GM18868 (cell line): ENCODE measurements around the gene PPFIBP2.
"Not testable (repeated sequence)": the region's sequence is repeated elsewhere in the genome, so short reads cannot be mapped to it uniquely, and the experiment has no call there.

Experiments
- ATAC-seq: cut with Tn5 transposase; IDR thresholded peaks from one replicate; pipeline ENCODE4 v1.9.1; 2021; ENCODE audit warnings: mild to moderate bottlenecking, moderate library complexity; ENCODE audit not compliant: unreplicated experiment

The PPFIBP2 gene

DNA sequence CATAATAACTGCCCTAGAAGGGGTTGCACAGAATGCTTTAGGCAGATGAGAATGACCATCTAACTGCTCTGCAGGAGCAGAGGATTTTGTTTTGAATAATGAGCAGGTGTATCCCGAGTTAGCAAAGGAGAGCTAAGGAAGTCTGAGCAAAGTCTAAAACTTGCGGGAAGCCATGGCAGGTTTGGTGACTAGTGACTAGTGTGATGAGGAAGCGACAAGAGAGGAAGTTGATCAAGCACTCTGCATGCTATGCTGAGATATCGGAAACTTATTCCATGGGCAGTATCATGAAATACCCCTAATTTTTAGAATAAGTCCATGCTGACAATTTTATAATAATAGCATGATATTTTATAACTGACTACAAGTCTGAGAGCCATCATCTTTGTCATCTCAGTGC is 15.6 kb upstream of the PPFIBP2 start:
- no peak for ATAC-seq

- no peak for ATAC-seq
Observed at GRCh38 chr11:7499081-7499480, 14.7 kb upstream of the PPFIBP2 start.

- no peak for ATAC-seq
Observed at GRCh38 chr11:7500251-7500650, 13.5 kb upstream of the PPFIBP2 start.

GRCh38 chr11:7501251-7501650 is 12.5 kb upstream of the PPFIBP2 start:
- ATAC-seq, result no peak

DNA sequence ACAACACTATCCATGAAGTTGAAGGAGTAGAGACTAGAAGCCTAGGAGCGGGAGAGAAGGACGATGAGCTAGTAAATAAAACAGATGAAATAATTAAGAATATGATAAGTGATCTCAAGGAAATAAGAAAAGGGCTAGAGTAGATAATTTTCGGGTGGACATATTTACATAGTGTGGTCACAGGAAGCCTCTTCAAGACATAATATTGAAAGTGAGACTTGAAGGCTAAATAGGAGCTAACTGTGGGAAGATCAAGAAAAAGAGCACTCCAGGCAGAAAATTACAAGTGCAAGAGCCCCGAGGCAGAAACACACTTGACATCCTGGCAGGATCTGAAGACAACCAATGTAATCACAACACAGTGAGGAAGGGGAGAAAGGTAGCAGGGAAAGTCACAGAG is 11.9 kb upstream of the PPFIBP2 start:
- ATAC-seq, result no peak

DNA sequence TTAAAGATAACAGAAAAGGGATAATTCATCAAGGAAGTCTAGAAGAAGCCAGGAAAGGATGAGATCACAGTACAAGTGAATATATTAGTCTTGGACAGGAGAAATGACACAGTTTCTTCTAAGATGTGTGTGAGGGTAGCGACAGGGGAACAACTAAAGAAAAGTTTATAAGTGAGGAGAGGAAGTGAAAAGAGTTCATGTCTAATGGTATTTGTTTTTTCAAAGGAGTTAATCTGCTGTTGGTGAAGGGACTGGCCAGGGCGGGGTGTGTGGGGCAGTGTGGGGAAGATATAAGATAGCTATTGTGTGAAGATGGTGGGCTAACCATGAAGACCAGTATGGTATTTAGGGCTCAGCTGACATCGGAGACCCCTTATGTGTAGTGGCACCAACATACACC is 7.6 kb upstream of the PPFIBP2 start:
- ATAC-seq, result peak; percentile 71

DNA sequence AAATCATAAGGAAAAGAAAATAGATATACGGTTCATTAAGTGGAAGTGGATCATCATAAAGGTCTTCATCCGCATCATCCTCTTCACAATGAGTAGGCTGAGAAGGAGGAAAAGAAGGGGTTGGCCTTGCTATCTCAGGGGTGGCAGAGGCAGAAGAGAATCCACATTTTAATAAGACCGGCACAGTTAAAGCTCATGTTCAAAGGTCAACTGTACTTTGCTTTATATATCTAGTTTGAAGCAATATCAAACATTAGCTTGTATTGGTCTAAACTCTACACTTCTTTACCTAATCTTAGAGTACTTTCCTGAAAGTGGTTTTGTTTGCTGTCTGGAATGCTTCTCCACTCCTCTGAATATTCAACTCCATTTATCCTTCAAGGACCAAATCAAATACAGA is 5.7 kb upstream of the PPFIBP2 start:
- ATAC-seq, result no peak

DNA sequence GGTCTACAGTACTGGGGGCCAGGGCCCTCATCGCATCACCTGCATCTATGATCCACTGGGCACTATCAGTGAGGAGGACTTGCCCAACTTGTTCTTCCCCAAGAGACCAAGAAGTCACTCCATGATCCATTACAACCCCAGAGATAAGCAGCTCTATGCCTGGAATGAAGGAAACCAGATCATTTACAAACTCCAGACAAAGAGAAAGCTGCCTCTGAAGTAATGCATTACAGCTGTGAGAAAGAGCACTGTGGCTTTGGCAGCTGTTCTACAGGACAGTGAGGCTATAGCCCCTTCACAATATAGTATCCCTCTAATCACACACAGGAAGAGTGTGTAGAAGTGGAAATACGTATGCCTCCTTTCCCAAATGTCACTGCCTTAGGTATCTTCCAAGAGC is 3.8 kb upstream of the PPFIBP2 start:
- no peak for ATAC-seq

GRCh38 chr11:7511401-7511800 is 2.4 kb upstream of the PPFIBP2 start:
- no peak for ATAC-seq

- peak; percentile 61 for ATAC-seq
Observed at GRCh38 chr11:7512525-7513233, 1.1 kb upstream of the PPFIBP2 start.

DNA sequence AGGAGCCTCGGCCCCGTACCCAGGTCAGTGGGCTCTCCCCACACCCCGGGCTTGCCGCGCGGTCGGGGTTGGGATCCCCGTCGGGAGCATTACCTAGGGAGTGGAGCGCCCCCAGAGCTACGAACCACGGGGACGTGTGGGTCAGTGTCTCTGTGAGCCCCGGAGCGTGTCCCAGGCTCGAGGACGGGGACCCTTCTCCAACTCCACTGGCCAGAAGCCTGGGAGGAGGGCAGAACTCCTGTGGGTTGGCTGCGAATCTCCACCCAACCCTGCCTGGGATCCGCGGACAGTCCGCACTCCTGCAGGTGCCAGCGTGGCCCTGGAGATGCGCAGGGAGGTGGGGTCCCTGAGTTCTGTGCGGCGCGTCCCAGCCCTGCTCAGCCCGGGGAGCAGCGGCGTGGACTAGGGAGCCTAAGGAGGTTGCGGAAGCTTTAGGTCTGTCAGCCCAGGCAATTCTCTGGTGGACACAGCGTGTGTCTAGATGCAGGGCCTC is 346 bp downstream of the PPFIBP2 start:
- no peak for ATAC-seq

GRCh38 chr11:7515447-7515886 is 1.7 kb downstream of the PPFIBP2 start:
- ATAC-seq, result no peak

GRCh38 chr11:7516475-7516874 is 2.7 kb downstream of the PPFIBP2 start:
- no peak for ATAC-seq

- ATAC-seq, result not testable (repeated sequence)
Observed at GRCh38 chr11:7517743-7518142, 3.9 kb downstream of the PPFIBP2 start.

- ATAC-seq, result no peak
Observed at GRCh38 chr11:7518811-7519562, 5.2 kb downstream of the PPFIBP2 start.

GRCh38 chr11:7520011-7520942 is 6.5 kb downstream of the PPFIBP2 start:
- ATAC-seq, result peak; percentile 45

DNA sequence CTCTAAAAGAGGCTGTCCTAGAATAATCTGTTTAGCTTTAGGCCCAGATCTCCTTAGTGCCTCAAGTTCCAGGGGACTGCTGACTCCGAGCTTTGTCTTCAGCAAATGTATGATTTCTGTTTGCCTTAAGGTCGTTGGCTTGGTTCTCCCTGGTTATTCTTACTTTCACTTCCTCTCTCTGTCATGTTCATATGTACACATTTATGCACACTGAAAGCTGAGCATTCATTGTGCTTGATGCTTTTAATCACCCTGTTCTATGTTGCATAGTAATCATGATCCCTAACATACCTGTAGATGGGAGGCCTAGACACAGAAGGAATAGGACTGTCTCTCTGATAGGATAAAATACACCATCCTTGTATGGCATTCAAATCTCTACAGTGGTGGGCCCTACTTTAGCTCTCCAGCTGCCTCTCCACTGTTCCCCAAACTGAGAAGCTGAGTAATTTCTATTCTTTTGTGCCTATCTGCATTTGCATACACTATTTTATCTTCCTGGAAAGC is 7.2 kb downstream of the PPFIBP2 start:
- ATAC-seq, result peak; percentile 84

DNA sequence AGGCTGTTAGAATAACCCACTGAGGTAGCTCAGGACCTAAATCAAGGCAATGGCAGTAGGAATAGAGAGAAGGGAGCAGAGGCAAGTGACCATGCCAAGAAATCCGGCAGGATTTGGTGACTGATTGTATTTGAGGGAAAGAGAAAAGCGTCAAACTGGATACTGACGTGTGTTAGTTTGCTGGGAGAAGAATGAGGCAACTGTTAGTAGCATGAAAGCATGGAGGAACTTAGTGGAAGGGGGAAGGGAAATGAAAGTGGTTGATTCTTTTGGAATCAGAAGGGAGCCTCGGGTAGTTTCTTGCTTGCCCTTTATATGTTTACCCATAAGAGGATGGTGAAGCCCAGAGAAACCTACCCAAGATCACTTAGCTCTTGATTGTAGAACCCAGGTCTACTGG is 8.3 kb downstream of the PPFIBP2 start:
- no peak for ATAC-seq

DNA sequence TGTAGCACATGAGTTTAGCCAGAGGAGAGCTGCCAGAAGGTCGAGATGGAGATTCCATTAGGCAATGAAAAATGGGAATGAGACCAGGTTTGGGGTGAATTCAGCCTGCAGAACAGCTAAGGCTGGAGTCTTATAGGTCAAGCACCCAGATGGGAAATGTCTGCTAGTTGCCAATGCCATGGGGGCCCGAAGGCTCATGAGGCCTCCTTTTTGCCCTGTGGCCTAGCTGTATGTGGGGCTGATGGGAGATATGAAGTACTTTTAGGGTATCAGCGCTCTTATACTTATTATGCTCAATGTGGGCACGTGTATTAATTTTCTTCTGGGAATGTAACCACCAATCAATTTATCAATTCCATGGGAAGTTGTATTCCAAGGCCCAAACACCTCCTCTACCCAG is 8.7 kb downstream of the PPFIBP2 start:
- no peak for ATAC-seq

DNA sequence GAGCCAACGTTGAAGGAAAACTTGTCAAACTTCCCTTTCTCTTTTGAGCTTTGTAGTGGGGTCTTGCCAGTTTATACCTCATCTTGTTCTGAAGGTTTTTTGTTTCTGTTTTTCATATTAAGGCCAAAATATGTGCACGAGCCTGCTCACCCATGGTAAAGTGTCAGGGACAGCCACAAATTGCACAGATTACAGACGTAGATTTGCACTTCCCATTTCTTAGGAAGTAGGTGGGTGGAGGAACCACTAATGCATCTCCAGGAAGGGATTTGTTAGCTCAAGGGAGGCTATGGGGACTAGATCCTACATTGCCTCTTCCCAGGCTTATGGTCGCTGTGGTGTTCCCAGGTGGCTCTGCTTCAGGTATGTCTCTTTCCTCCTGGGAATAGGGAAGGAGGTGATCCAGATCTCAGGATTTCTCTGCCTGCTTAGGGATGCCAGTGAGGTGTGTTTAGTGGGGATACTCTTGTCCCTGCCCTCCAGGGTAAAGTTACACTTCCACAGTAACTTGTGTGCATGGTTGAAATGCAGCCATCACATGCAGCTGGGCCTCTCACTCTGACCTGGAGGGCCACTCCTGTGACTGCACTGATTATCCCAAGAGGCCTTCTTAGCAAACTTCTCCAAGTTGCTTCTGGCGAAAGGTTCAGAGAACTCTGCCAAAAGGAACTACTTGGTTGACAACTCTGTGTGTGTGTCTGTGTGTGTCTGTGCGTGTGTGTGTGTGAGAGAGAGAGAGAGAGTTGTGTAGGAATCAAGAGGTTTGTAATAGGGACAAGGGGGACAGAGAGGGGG is 9.8 kb downstream of the PPFIBP2 start:
- ATAC-seq, result no peak
